Hematopoietic multipotent progenitor cell treated with erythropoietin and hydrocortisone succinate and interleukin-3 and kit ligand, for 15 days (in vitro differentiated cells): ENCODE results near the gene YTHDF1.
"Not testable (repeated sequence)": the region's sequence is repeated elsewhere in the genome, so short reads cannot be mapped to it uniquely, and the experiment has no call there.

Source experiments
- DNase-seq: peaks from one replicate; pipeline ENCODE4 v3.0.0-alpha.2; 2015; ENCODE audit warnings: low spot score

Gene YTHDF1

GRCh38 chr20:63169681-63170080, 46.2 kb downstream of the YTHDF1 start:
- DNase-seq, result no peak

GRCh38 chr20:63168861-63169260, 47.1 kb downstream of the YTHDF1 start:
- DNase-seq, result no peak

GRCh38 chr20:63167918-63168520, 47.9 kb downstream of the YTHDF1 start:
- DNase-seq, result no peak

GRCh38 chr20:63167026-63167917, 48.7 kb downstream of the YTHDF1 start:
- no peak for DNase-seq

- DNase-seq, result no peak
These were observed 49.5 kb downstream of the YTHDF1 start for GRCh38 chr20:63166193-63167020.

- no peak for DNase-seq
These were observed 50.4 kb downstream of the YTHDF1 start for GRCh38 chr20:63165356-63166192.

- DNase-seq, result no peak
These were observed 51.2 kb downstream of the YTHDF1 start for GRCh38 chr20:63164484-63165355.

GRCh38 chr20:63163596-63164483, 52.1 kb downstream of the YTHDF1 start:
- no peak for DNase-seq

- no peak for DNase-seq
These were observed 52.8 kb downstream of the YTHDF1 start for GRCh38 chr20:63163171-63163570.

- DNase-seq, result no peak
These were observed 53.6 kb downstream of the YTHDF1 start for GRCh38 chr20:63162206-63162795.

GRCh38 chr20:63161176-63161651, 54.7 kb downstream of the YTHDF1 start:
- DNase-seq, result no peak

GRCh38 chr20:63160641-63161175, 55.2 kb downstream of the YTHDF1 start:
- no peak for DNase-seq

- DNase-seq, result no peak
These were observed 55.9 kb downstream of the YTHDF1 start for GRCh38 chr20:63159826-63160640.

- not testable (repeated sequence) for DNase-seq
These were observed 56.7 kb downstream of the YTHDF1 start for GRCh38 chr20:63159251-63159650.

GRCh38 chr20:63158845-63159244, 57.1 kb downstream of the YTHDF1 start:
- DNase-seq, result no peak

GRCh38 chr20:63158352-63158751, 57.6 kb downstream of the YTHDF1 start:
- DNase-seq, result no peak

- not testable (repeated sequence) for DNase-seq
These were observed 58.5 kb downstream of the YTHDF1 start for GRCh38 chr20:63157431-63157830.

GRCh38 chr20:63156221-63156671, 59.7 kb downstream of the YTHDF1 start:
- no peak for DNase-seq
